T-helper 2 cell treated with Interferon-gamma antibody and Interleukin-4, amounts not matched to agents 100 ng/mL and 5 ng/mL, for 36 hours (primary cell): ENCODE measurements around the gene PPIL6. TPM values are rescaled to one million over a fixed set of nuclear protein-coding genes. Genes with fewer than 3 reads are reported as not detected.

ENCODE experiments used
- intact Hi-C: fragments of 100-400 bp; cut with micrococcal nuclease; formaldehyde crosslinking; loops from one replicate; pipeline ENCODE4 v1.15.1; 2023
- total RNA-seq: library from RNA; stranded (reverse); gene quantifications from 2 replicates; pipeline ENCODE4 v1.2.3, GENCODE V29; 2022

Gene PPIL6
- 0.09 TPM in 1 of 2 replicates, not detected in the other for total RNA-seq

DNA sequence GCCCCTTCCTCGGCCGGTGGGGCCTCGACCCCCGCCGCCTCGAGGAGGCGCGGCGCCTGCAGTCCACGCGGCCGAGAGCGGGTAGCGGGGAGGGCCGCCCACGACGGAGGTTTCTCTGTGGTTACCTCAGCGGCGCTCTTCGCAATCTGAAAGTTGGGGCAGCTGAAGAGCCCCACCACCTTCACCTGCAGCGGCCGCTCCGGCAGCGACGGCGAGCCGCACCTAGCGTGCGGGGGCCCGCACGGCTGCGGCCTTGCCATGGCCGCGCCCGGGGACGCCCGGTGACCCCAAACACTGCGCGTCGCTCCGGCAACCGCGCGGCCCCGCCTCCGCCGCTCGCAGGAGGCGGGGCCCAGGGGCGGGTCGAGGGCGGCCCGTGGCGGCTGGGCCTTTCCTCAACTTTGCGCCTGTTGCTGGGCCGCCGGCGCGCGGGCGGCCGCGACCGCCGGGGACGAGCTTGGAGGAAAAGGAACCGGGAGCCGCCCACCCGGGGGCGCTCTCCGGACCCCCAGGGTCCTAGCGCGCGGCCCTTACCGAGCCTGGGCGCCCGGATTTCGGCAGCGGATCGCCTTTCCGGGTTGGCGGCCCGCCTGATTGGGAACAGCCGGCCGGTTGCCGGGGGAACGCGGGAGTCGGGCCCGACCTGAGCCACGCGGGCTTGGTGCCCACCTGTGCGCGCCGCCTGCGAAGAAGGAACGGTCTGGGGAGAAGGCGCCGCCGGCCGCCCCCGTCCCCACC is at the start of gene PPIL6, which contains the start of gene SMPD2:
TSS of gene PPIL6 (minus strand) at position 298 of the 738 bp plus-strand sequence. CDS start at position 260, 38 bp downstream.
TSS of gene SMPD2 (plus strand) at position 394 of the 738 bp plus-strand sequence. CDS start 398 bp downstream, outside the sequence.
- intact Hi-C loops: loop anchor here (1.0 to 10.0 kb wide), 5 partner anchors 14 to 256 kb away; partner anchors contain the start of genes AK9, CD164, FIG4 and ZBTB24

GRCh38 chr6:109488001-109488400 is 47.6 kb upstream of the PPIL6 start:
- intact Hi-C loops: loop anchor here (10.0 kb wide), 1 partner anchor 1327 kb away; the partner anchor contains the start of gene CDK19

GRCh38 chr6:109486068-109486467 is 45.6 kb upstream of the PPIL6 start:
- intact Hi-C loops: loop anchor here (10.0 kb wide), 1 partner anchor 1329 kb away; the partner anchor contains the start of gene CDK19

GRCh38 chr6:109485266-109485935 is 45.0 kb upstream of the PPIL6 start:
- intact Hi-C loops: loop anchor here (10.0 kb wide), 1 partner anchor 1329 kb away; the partner anchor contains the start of gene CDK19

DNA sequence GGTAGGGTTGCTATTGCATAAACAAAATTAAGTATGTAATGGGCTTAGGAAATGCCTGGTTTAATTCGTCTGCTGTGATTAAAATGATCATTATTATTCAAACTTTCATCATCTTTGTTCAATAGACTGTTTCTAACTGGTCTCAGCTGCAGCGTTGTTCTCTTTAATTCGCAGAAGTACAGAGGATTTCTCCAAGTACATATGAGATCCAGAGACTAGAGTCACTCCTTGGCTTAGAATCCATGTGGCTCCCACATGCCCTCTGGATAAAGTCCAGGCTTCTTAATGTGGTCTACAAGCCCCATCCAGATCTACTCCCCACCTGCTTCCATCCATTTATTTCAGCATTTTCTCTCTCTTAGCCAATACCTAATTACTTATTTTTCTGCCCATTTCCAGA is 43.7 kb upstream of the PPIL6 start:
- intact Hi-C loops: loop anchor here (5.0 to 10.0 kb wide), 2 partner anchors 33 to 1331 kb away; partner anchors contain the start of gene CDK19

GRCh38 chr6:109483735-109484057 is 43.3 kb upstream of the PPIL6 start:
- intact Hi-C loops: loop anchor here (1.0 to 10.0 kb wide), 9 partner anchors 8 to 1331 kb away; partner anchors contain the start of genes AK9, CDK19, CEP57L1 and FIG4

DNA sequence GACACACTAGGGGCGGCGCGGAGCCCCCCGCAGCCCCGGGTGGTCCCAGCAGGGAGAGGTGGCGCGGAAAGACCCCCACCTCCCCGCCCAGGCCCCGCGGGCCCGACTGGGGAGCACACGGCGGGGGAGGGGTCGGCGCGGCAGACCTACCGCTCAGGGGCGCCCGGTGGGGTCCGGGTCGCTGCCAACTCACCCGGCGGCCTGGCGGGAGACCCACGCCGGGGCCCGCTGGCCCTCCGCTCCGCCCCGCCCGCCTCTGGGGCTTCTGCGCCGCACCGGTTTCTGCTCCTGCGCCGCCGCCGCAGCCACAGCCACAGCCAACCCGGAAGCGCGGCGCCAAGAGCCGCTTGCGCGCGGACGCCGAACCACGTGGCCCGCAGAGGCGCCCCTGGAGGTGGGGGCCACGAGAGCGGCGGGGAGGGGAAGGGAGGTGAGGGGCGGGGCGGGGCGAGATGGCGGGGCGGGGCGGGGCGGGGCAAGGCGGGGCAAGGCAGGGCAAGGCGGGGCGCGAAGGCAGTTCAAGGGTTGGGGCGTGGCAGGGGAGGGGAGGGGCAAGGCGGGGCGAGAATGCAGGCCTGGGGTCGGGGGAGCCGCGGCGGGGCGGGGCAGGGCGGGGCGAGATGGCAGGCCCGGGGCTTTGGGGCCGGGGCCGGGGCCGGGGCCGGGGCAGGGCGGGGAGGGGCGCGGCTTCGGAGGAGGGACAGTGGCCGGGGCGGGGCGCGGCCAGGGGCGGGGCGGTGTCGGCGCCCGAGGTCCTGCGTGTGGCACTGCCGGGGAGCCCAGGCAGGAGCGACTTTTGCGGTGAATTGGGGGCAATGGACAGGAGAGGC is 42.7 kb upstream of the PPIL6 start, which contains the start of gene ZBTB24:
TSS of gene ZBTB24 (minus strand) at position 315 of the 830 bp plus-strand sequence. CDS start 1,193 bp downstream, outside the sequence.
- intact Hi-C loops: loop anchor here (1.0 to 10.0 kb wide), 9 partner anchors 8 to 1332 kb away; partner anchors contain the start of genes AK9, CDK19, CEP57L1 and FIG4

DNA sequence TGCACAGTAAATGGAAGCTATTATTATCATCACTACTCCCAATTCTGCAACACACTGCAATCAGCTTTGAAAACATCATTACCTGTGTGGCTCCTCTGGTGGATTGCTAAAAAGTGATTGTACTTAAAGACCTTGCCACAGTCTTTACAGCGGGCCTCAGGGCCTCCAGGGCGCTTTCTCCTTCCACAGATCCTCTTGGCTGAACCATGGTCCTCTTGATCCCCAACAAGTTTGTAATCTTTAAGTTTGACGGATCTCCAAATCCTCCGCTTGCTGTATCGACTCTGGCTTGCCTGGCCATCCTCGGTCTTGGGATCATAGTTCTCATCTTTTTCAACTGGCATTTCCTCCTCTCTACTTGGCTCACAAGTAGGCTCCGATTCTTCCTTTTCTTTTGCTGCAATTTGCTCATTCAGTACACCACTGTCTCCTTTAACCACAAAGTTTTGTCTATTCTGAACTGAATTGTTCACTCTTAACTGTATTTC is 40.6 kb upstream of the PPIL6 start:
- intact Hi-C loops: loop anchor here (5.0 to 10.0 kb wide), 2 partner anchors 36 to 1334 kb away; partner anchors contain the start of gene CDK19

DNA sequence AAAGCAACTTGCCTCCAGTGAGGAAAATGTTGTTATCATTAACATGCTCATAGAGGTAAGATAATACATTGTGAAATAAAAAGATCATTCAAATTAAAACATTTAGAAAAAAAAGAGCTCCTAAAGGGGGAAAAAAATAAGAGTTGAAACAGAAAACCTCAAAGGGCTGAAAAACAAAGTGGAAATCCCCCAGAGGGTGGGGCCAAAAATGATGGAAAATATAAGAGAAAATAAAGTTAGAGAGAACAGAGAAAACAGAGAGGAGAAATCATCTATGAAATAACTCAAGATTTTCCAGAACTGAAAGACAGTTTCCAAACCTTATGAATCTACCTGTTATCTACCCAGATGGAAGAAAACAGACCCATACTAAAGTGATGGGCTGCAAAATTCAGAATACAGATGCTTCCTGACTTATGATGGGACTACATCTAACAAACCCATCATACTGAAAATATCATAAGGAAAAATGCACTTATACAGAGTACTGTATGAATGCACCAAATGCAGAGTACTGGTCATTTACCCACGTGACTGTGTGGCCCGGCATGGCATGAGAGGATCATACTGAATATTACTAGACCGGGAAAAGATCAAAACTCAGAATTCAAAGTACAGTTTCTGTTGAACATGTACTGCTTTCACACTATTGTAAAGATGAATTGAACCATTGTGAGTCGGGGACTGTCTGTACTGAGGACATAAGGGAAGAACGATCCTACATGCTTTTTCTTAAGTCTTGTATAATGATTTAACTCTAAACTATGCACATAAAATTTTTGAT is 38.6 kb upstream of the PPIL6 start:
- intact Hi-C loops: no loop called here

- intact Hi-C loops: no loop called here
Measured at GRCh38 chr6:109478222-109478805, 37.9 kb upstream of the PPIL6 start.

DNA sequence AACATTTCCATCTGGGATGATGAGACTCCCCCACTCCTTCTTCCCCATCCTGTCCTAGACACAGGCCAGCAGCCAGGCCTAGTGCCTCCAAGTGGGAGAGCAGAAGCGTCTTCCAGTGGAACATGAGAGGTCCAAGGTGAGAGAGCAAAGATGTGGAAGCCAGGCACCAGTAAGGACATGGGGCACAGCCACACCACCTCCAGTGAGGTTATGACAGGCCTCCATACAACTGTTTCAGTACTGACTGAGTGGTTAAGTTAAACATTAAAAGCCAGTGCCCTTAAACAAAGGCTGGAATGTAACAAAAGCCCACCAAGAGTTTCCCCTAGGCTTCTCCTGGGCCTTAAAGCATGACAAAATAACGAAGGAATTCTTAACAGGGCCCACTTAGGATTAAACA is 37.3 kb upstream of the PPIL6 start:
- intact Hi-C loops: no loop called here

- intact Hi-C loops: no loop called here
Measured at GRCh38 chr6:109477184-109477583, 36.8 kb upstream of the PPIL6 start.

DNA sequence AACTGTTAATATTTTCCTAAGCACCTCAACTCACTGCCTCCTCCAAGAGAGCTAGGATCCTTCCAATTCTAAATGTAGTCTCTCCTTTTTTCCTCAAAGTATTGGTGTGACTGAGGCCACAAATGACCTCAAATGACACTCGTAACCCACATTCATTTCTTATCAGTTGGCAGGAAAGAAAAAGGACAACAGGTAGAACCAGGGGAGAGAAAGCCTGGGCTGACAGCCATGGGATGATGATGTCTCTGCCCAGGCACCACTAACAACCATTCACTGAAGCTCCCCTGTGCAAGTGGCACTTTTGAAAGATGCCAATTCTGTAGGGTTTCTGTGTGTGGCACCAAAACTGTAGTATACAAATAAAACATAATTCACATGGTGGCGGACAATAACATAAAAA is 35.2 kb upstream of the PPIL6 start:
- intact Hi-C loops: no loop called here

DNA sequence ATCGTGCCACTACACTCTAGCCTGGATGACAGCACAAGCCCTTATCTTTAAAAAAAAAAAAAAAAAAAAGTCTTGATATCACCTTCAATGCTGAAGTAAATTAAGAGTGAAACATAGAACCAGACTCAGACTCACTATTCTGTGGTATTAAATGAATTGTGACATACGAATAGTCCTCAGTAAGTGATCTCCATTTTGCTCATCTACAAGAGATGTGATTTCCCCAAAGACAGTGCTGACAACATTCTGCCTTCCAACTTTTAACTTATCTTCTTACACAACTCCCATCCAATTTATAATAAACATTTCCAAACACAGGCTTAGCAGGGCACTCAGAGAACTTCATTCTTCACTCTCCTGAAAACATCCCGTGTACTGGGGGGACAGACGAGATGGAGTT is 34.6 kb upstream of the PPIL6 start:
- intact Hi-C loops: no loop called here

DNA sequence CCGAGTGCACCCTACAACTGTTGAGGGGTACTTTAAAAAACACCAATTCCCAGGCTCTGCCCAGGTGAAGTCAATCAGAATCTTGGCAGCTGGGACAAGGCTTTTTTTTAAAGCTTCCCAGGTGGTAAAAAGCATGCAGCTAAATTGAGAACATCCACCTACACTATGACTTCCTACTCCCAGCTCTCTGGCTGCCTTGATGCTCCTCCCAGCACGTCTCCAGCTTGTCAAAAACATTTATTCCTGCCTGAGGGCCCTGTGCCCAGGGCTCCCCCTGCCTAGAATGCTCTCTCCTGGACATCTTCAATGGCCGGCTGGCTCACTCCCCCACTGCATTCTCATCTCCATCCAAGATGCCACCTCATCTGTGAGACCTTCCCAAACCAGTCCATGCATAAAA is 32.7 kb upstream of the PPIL6 start:
- intact Hi-C loops: no loop called here

DNA sequence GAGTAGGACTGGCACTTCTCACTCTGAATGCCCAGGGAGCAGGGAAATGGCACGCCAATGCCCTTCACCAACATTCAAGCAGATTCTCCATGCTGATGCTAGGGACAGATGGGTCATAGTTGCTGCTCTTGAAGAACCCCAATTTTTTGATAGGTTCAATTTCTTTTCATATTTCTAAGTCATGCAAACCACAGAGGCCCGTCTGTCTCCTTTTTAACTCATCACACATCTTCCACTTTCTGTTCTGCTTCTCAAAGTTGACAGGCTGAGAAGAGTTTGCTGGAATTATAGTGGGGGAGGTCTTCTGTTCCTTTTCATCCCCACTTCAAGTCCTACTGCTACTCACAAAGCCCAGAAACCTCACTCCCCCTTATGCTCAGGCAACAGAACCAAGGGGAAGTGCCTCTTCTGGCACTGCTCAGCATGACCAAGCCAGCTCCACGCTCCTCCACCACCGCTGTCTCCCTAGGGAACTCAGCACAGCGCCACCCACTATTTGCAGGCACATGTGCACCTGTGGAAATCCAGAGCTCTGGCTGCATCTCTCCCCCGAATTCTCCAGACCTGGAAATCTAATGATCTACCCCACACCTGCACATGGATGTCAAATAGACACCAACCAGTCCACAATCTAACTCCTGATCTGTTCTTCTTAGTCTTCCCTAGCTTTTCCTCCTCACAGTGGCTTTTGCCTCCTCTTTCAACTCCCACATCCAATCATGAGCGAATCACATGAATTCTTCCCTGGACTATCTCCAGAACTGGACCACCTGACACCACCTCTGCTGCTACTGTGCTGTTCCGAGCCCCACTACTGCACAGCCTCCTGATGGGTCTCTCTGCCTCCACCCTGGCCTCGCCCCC is 31.9 kb upstream of the PPIL6 start:
- intact Hi-C loops: no loop called here

DNA sequence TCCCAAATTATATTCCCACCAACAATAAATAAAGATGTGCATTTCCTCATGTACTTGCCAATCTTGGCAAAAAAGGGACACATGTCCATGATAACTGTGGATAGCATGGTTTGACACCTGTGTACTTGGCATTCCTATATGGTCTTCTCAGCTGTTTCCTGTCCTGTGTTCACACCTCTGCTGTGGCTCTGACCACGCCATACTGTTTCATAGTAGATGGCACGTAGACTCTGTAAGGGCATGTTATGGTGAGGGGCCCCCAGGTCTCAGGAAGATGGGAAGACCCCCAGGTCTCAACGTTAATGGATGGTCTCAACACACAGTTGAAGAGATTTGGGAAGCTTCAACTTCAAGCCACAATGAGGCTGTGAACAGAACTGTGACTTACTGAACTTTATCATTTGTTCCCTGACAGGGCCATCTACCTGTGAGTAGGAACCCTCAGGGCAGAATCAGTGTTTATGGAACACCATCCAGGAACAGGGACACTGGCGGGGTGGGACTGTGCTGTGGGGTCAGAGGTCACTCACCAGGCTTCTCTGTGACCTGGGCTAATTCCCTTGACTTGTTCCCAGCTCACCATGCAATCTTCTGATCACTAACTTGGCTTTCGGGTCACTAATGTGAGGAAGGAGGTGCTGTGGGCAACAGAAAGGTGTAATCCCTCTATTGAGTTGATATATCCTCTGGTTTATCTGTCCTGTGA is 30.8 kb upstream of the PPIL6 start:
- intact Hi-C loops: no loop called here

DNA sequence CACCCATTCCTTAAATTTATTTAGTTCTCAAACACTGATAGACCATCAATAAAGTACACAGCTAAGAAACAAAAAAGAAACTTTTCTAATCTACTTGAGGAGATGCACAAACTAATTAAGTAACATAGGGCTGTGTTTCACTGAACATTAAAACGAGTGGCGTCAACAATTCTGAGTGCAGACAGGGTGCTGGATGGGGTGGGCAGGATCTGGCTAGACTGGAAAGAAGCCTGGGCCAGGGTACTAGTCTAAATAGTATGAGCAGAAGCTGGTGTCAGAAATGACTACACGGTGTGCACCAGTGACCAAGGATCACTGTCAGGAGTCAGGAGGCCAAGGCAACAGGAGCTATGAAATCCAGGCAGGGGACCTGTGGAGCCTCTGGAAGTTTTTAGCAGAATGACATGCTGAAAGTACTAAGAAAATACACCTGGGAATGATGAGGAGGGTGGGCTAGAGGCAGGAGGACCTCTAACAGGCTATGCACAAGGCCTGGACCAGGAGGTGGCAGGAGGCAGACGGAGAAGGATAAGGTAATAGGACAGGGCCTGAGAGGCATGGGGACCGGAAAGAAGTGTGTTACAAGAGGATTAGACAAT is 29.3 kb upstream of the PPIL6 start:
- intact Hi-C loops: no loop called here
